ENCODE data around the gene MARK2.

MARK2 gene

GRCh38 chr11:63845911-63846310, 7.0 kb downstream of the MARK2 start:
- Histone ChIP-seq H3K36me3 (ENCODE audit: insufficient read depth, low read length) (no peaks in the 10 kb centered on the region), H2AFZ (ENCODE audit: low read length) (no peak overlapping the region), H3K27me3 (ENCODE audit: insufficient read depth, low read length, poor library complexity, severe bottlenecking) (no peaks in the 10 kb centered on the region), H3K4me2 (ENCODE audit: low read depth, low read length, poor library complexity, severe bottlenecking) (peak overlapping the region; percentile 100), H3K79me2 (ENCODE audit: insufficient read depth, low read length) (peaks cover 91% of the 10 kb centered on the region), H3K4me1 (ENCODE audit: insufficient read depth, low read length, poor library complexity, severe bottlenecking) (peaks cover 59% of the 10 kb centered on the region), H3F3A (ENCODE audit: low read depth) (no peaks in the 10 kb centered on the region), H3K9me2 (replicated peaks; ENCODE audit: low read depth, low read length) (no peaks in the 10 kb centered on the region), H3K9me3 (ENCODE audit: insufficient read depth, low read depth, low read length) (no peaks in the 10 kb centered on the region), H3K9ac (ENCODE audit: low read depth, low read length, poor library complexity, severe bottlenecking) (no peak overlapping the region), H3K4me3 (ENCODE audit: low read length, poor library complexity, severe bottlenecking) (no peak overlapping the region), H4K20me1 (ENCODE audit: insufficient read depth, low read length, poor library complexity, severe bottlenecking) (peaks cover 55% of the 10 kb centered on the region)
- TF ChIP-seq EZH2phosphoT487 (IDR thresholded peaks at IDR 0.05; ENCODE audit: borderline replicate concordance), result no peak
- TF ChIP-seq, protein P1, sequence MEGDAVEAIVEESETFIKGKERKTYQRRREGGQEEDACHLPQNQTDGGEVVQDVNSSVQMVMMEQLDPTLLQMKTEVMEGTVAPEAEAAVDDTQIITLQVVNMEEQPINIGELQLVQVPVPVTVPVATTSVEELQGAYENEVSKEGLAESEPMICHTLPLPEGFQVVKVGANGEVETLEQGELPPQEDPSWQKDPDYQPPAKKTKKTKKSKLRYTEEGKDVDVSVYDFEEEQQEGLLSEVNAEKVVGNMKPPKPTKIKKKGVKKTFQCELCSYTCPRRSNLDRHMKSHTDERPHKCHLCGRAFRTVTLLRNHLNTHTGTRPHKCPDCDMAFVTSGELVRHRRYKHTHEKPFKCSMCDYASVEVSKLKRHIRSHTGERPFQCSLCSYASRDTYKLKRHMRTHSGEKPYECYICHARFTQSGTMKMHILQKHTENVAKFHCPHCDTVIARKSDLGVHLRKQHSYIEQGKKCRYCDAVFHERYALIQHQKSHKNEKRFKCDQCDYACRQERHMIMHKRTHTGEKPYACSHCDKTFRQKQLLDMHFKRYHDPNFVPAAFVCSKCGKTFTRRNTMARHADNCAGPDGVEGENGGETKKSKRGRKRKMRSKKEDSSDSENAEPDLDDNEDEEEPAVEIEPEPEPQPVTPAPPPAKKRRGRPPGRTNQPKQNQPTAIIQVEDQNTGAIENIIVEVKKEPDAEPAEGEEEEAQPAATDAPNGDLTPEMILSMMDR (conservative IDR thresholded peaks at IDR 0.05; ENCODE audit: low read length), result no peak

GRCh38 chr11:63846897-63847296, 8.0 kb downstream of the MARK2 start:
- H3F3A ChIP-seq (ENCODE audit: low read depth), result no peaks in the 10 kb centered on the region
- no peaks in the 10 kb centered on the region for H3K9me2 ChIP-seq (replicated peaks; ENCODE audit: low read depth, low read length)
- H3K4me3 ChIP-seq (ENCODE audit: low read length, poor library complexity, severe bottlenecking), result no peak overlapping the region
- H3K4me1 ChIP-seq (ENCODE audit: insufficient read depth, low read length, poor library complexity, severe bottlenecking), result peaks cover 59% of the 10 kb centered on the region
- H2AFZ ChIP-seq (ENCODE audit: low read length), result no peak overlapping the region
- H3K4me2 ChIP-seq (ENCODE audit: low read depth, low read length, poor library complexity, severe bottlenecking), result peak overlapping the region; percentile 13
- no peaks in the 10 kb centered on the region for H3K36me3 ChIP-seq (ENCODE audit: insufficient read depth, low read length)
- H3K27me3 ChIP-seq (ENCODE audit: insufficient read depth, low read length, poor library complexity, severe bottlenecking), result no peaks in the 10 kb centered on the region
- no peaks in the 10 kb centered on the region for H3K9me3 ChIP-seq (ENCODE audit: insufficient read depth, low read depth, low read length)
- peaks cover 50% of the 10 kb centered on the region for H4K20me1 ChIP-seq (ENCODE audit: insufficient read depth, low read length, poor library complexity, severe bottlenecking)
- no peak overlapping the region for H3K9ac ChIP-seq (ENCODE audit: low read depth, low read length, poor library complexity, severe bottlenecking)
- H3K79me2 ChIP-seq (ENCODE audit: insufficient read depth, low read length), result peaks cover 91% of the 10 kb centered on the region
- TF ChIP-seq EZH2phosphoT487 (IDR thresholded peaks at IDR 0.05; ENCODE audit: borderline replicate concordance), result no peak
- TF ChIP-seq, protein P1 (conservative IDR thresholded peaks at IDR 0.05; ENCODE audit: low read length), result no peak

- H3K36me3 ChIP-seq (ENCODE audit: insufficient read depth, low read length), result no peaks in the 10 kb centered on the region
- TF ChIP-seq, protein P1 (conservative IDR thresholded peaks at IDR 0.05; ENCODE audit: low read length), result no peak
- TF ChIP-seq EZH2phosphoT487 (IDR thresholded peaks at IDR 0.05; ENCODE audit: borderline replicate concordance), result no peak
- peaks cover 52% of the 10 kb centered on the region for H4K20me1 ChIP-seq (ENCODE audit: insufficient read depth, low read length, poor library complexity, severe bottlenecking)
- no peak overlapping the region for H3K4me3 ChIP-seq (ENCODE audit: low read length, poor library complexity, severe bottlenecking)
- no peaks in the 10 kb centered on the region for H3K9me2 ChIP-seq (replicated peaks; ENCODE audit: low read depth, low read length)
- no peaks in the 10 kb centered on the region for H3F3A ChIP-seq (ENCODE audit: low read depth)
- H2AFZ ChIP-seq (ENCODE audit: low read length), result no peak overlapping the region
- peaks cover 57% of the 10 kb centered on the region for H3K4me1 ChIP-seq (ENCODE audit: insufficient read depth, low read length, poor library complexity, severe bottlenecking)
- H3K9ac ChIP-seq (ENCODE audit: low read depth, low read length, poor library complexity, severe bottlenecking), result no peak overlapping the region
- no peaks in the 10 kb centered on the region for H3K27me3 ChIP-seq (ENCODE audit: insufficient read depth, low read length, poor library complexity, severe bottlenecking)
- peak overlapping the region; percentile 13 for H3K4me2 ChIP-seq (ENCODE audit: low read depth, low read length, poor library complexity, severe bottlenecking)
- H3K79me2 ChIP-seq (ENCODE audit: insufficient read depth, low read length), result peaks cover 89% of the 10 kb centered on the region
- no peaks in the 10 kb centered on the region for H3K9me3 ChIP-seq (ENCODE audit: insufficient read depth, low read depth, low read length)
Measured at GRCh38 chr11:63847363-63847762, 8.5 kb downstream of the MARK2 start.
